IMR-90 (cell line): ENCODE measurements around the gene MTM1. TPM values are rescaled to one million over a fixed set of nuclear protein-coding genes. Genes with fewer than 3 reads are reported as not detected.

Experiments used
- ATAC-seq: fragments of 200-7000 bp; cut with Tn5 transposase; 2 replicates; pipeline ENCODE4 v1.9.1; 2020; ENCODE audit warnings: low read depth, mild to moderate bottlenecking, moderate library complexity
- BruUV-seq: library from RNA; stranded (reverse); fragments of 400-500 nt; replicated peaks from 2 replicates; lab custom pipeline; 2021; lab: Mats Ljungman, UMichigan
- CTCF ChIA-PET: fragments of 300-600 bp; formaldehyde crosslinking; extraction: SDS; loops from one replicate; lab custom pipeline; 2021; ENCODE audit warnings: antibody characterized with exemption; lab: Yijun Ruan, JAX
- POLR2A ChIA-PET: fragments of 300-600 bp; sonication (Branson Sonifier 250); formaldehyde crosslinking; loops from one replicate; lab custom pipeline; 2022; ENCODE audit warnings: antibody characterized with exemption; ENCODE audit not compliant: unreplicated experiment; lab: Charles Lee
- DNase-seq: peaks from one replicate; pipeline ENCODE4 v3.0.0; 2013
- H2AFZ ChIP-seq: replicated peaks from 2 replicates; pipeline ENCODE3; 2013; ENCODE audit warnings: low read length, mild to moderate bottlenecking; ENCODE audit not compliant: poor library complexity
- H2AK5ac ChIP-seq: 2 replicates; pipeline ENCODE4 v1.6.1; 2013; ENCODE audit warnings: low read depth, low read length, inconsistent platforms
- H2AK9ac ChIP-seq: replicated peaks from 2 replicates; pipeline ENCODE3; 2013; ENCODE audit warnings: mild to moderate bottlenecking, low read depth, low read length, moderate library complexity; ENCODE audit not compliant: poor library complexity
- H2BK120ac ChIP-seq: 2 replicates; pipeline ENCODE4 v1.6.1; 2013; ENCODE audit warnings: low read depth, low read length, inconsistent platforms
- H2BK15ac ChIP-seq: 3 replicates; pipeline ENCODE4 v1.6.1; 2013; ENCODE audit warnings: low read depth, low read length, inconsistent platforms
- H2BK20ac ChIP-seq: 2 replicates; pipeline ENCODE4 v1.6.1; 2013; ENCODE audit warnings: low read depth, mild to moderate bottlenecking, inconsistent platforms, low read length, moderate library complexity
- H2BK5ac ChIP-seq: 2 replicates; pipeline ENCODE4 v1.6.1; 2013; ENCODE audit warnings: mild to moderate bottlenecking, low read depth, low read length, inconsistent platforms; ENCODE audit not compliant: poor library complexity, severe bottlenecking
- H3K14ac ChIP-seq: replicated peaks from 2 replicates; pipeline ENCODE4 v1.6.1; 2013; ENCODE audit warnings: low read depth, low read length, inconsistent platforms
- H3K18ac ChIP-seq: 2 replicates; pipeline ENCODE4 v1.6.1; 2013; ENCODE audit warnings: low read depth, low read length, control low read depth
- H3K23ac ChIP-seq: 2 replicates; pipeline ENCODE4 v1.6.1; 2013; ENCODE audit warnings: low read depth, low read length, inconsistent platforms
- H3K27ac ChIP-seq: 2 replicates; pipeline ENCODE4 v1.5.1; 2013; ENCODE audit warnings: mild to moderate bottlenecking, control low read depth, low read length; ENCODE audit not compliant: insufficient read depth
- H3K27me3 ChIP-seq: 2 replicates; pipeline ENCODE4 v1.6.1; 2013; ENCODE audit warnings: low read length; ENCODE audit not compliant: control insufficient read depth, insufficient read depth
- H3K36me3 ChIP-seq: 2 replicates; pipeline ENCODE4 v1.6.1; 2013; ENCODE audit warnings: low read length, mixed read lengths; ENCODE audit not compliant: control insufficient read depth, insufficient read depth
- H3K4ac ChIP-seq: 2 replicates; pipeline ENCODE4 v1.6.1; 2013; ENCODE audit warnings: low read depth, low read length, inconsistent platforms
- H3K4me1 ChIP-seq: 2 replicates; pipeline ENCODE4 v1.6.1; 2013; ENCODE audit warnings: low read length, mixed read lengths; ENCODE audit not compliant: control insufficient read depth, insufficient read depth
- H3K4me2 ChIP-seq: 2 replicates; pipeline ENCODE4 v1.6.1; 2013; ENCODE audit warnings: low read depth, mild to moderate bottlenecking, control low read depth, low read length, moderate library complexity
- H3K4me3 ChIP-seq: 2 replicates; pipeline ENCODE4 v1.5.1; 2013; ENCODE audit warnings: low read depth, mild to moderate bottlenecking, control low read depth, low read length, moderate library complexity; ENCODE audit not compliant: insufficient read depth
- H3K56ac ChIP-seq: 2 replicates; pipeline ENCODE4 v1.6.1; 2013; ENCODE audit warnings: low read length, inconsistent platforms; ENCODE audit not compliant: insufficient read depth; ENCODE audit errors: extremely low read depth
- H3K79me1 ChIP-seq, 2 experiments: 2 replicates each; pipeline ENCODE4 v1.6.1; 2013; ENCODE audit warnings: low read length in 2 of 2, inconsistent platforms in 1 of 2, low read depth in 1 of 2
- H3K9ac ChIP-seq: 2 replicates; pipeline ENCODE4 v1.6.1; 2013; ENCODE audit warnings: low read depth, low read length, control low read depth
- H3K9me1 ChIP-seq: 2 replicates; pipeline ENCODE4 v1.6.1; 2013; ENCODE audit warnings: low read length, inconsistent platforms; ENCODE audit not compliant: insufficient read depth
- H3K9me3 ChIP-seq: 2 replicates; pipeline ENCODE4 v1.6.1; 2013; ENCODE audit warnings: low read length; ENCODE audit not compliant: control insufficient read depth, insufficient read depth
- H4K20me1 ChIP-seq: 2 replicates; pipeline ENCODE4 v1.6.1; 2013; ENCODE audit warnings: low read length, inconsistent platforms; ENCODE audit not compliant: insufficient read depth
- H4K5ac ChIP-seq: 2 replicates; pipeline ENCODE4 v1.6.1; 2013; ENCODE audit warnings: mild to moderate bottlenecking, low read depth, low read length, control low read depth
- H4K8ac ChIP-seq, 2 experiments: 2 replicates each; pipeline ENCODE4 v1.6.1; 2013; ENCODE audit warnings: low read depth in 2 of 2, low read length in 2 of 2, control low read depth in 1 of 2, inconsistent platforms in 1 of 2
- H4K91ac ChIP-seq: 2 replicates; pipeline ENCODE4 v1.6.1; 2013; ENCODE audit warnings: low read depth, low read length, inconsistent platforms; ENCODE audit not compliant: insufficient read depth
- BHLHE40 ChIP-seq: fragments of 150-350 bp; IDR thresholded peaks from 2 replicates; pipeline ENCODE4 v1.6.1; 2016; ENCODE audit warnings: mild to moderate bottlenecking, low read depth, low read length
- CEBPB ChIP-seq: IDR thresholded peaks from 2 replicates; pipeline ENCODE4 v1.6.1; 2012; ENCODE audit warnings: low read depth, low read length, improper control_type of control experiment
- CHD1 ChIP-seq: IDR thresholded peaks from 2 replicates; pipeline ENCODE4 v1.6.1; 2012; ENCODE audit warnings: low read depth, low read length, improper control_type of control experiment
- ELK1 ChIP-seq: fragments of 150-350 bp; IDR thresholded peaks from 2 replicates; pipeline ENCODE4 v1.6.1; 2016; ENCODE audit warnings: low read depth, mild to moderate bottlenecking, low read length, moderate library complexity, borderline replicate concordance
- FOS ChIP-seq: fragments of 150-350 bp; IDR thresholded peaks from 2 replicates; pipeline ENCODE4 v1.6.1; 2016; ENCODE audit warnings: low read depth, low read length
- MAFK ChIP-seq: IDR thresholded peaks from 2 replicates; pipeline ENCODE4 v1.6.1; 2012; ENCODE audit warnings: low read depth, low read length, improper control_type of control experiment
- MAZ ChIP-seq: IDR thresholded peaks from 2 replicates; pipeline ENCODE4 v1.6.1; 2012; ENCODE audit warnings: low read depth, mild to moderate bottlenecking, low read length, improper control_type of control experiment, moderate library complexity, borderline replicate concordance
- MXI1 ChIP-seq: IDR thresholded peaks from 2 replicates; pipeline ENCODE4 v1.6.1; 2012; ENCODE audit warnings: low read depth, mild to moderate bottlenecking, low read length, moderate library complexity, borderline replicate concordance
- NFE2L2 ChIP-seq: fragments of 150-350 bp; IDR thresholded peaks from 2 replicates; pipeline ENCODE4 v1.6.1; 2016; ENCODE audit warnings: low read depth, mild to moderate bottlenecking, low read length
- POLR2A ChIP-seq: IDR thresholded peaks from 2 replicates; pipeline ENCODE4 v1.6.1; 2012; ENCODE audit warnings: mild to moderate bottlenecking, low read depth, low read length
- RAD21 ChIP-seq: IDR thresholded peaks from 2 replicates; pipeline ENCODE4 v1.6.1; 2012; ENCODE audit warnings: low read length, improper control_type of control experiment
- RCOR1 ChIP-seq: IDR thresholded peaks from 2 replicates; pipeline ENCODE4 v1.6.1; 2012; ENCODE audit warnings: mild to moderate bottlenecking, low read length, improper control_type of control experiment; ENCODE audit not compliant: insufficient replicate concordance
- RFX5 ChIP-seq: IDR thresholded peaks from 2 replicates; pipeline ENCODE4 v1.8.0; 2012; ENCODE audit warnings: low read depth, mild to moderate bottlenecking, low read length, moderate library complexity
- SMC3 ChIP-seq: fragments of 150-350 bp; IDR thresholded peaks from 2 replicates; pipeline ENCODE4 v1.6.1; 2016; ENCODE audit warnings: low read depth, mild to moderate bottlenecking, antibody characterized with exemption, low read length, moderate library complexity
- USF2 ChIP-seq: fragments of 150-350 bp; IDR thresholded peaks from 2 replicates; pipeline ENCODE4 v1.6.1; 2017; ENCODE audit warnings: mild to moderate bottlenecking, antibody characterized with exemption, low read length, low read depth
- WGBS, 2 experiments: methylation state at CpG; one replicate each; pipeline versions ENCODE4 v1.1.5 to v1.1.7; 2013; ENCODE audit warnings: missing lambda C conversion rate in 2 of 2; ENCODE audit not compliant: insufficient read length in 1 of 2; ENCODE audit errors: extremely low coverage in 2 of 2; 5-methylcytosine and 5-hydroxymethylcytosine counted together
- dilution Hi-C: fragments of 300-500 bp; cut with HindIII; formaldehyde crosslinking; loops from one replicate; pipeline ENCODE4 v1.14.3; 2018; ENCODE audit warnings: low sequenced_read_pairs; ENCODE audit not compliant: unreplicated experiment
- in situ Hi-C: fragments of 300-500 bp; cut with MboI; formaldehyde crosslinking; loops from 3 replicates; pipeline ENCODE4 v1.14.3; 2019; ENCODE audit warnings: low sequenced_read_pairs, inconsistent platforms, mixed read lengths
- intact Hi-C: fragments of 100-400 bp; cut with micrococcal nuclease; formaldehyde crosslinking; loops from 2 replicates; pipeline ENCODE4 v1.10.0; 2022
- polyA plus RNA-seq, 3 experiments: library from polyadenylated mRNA; depleted of rRNA; stranded (reverse); fragments of >200 nt; gene quantifications; 2 replicates each; pipeline ENCODE4 v1.2.3, GENCODE V29; 2012; ENCODE audit warnings: low replicate concordance in 1 of 3
- total RNA-seq: library from RNA; depleted of rRNA; stranded (reverse); fragments of >200 nt; gene quantifications from 2 replicates; pipeline ENCODE4 v1.2.3, GENCODE V29; 2012
- TF ChIP-seq, protein P1 (sequence below): conservative IDR thresholded peaks from 2 replicates; pipeline ENCODE4 v1.5.1; 2012; ENCODE audit warnings: mild to moderate bottlenecking, low read depth, low read length, improper control_type of control experiment

Gene MTM1
- total and polyA plus RNA-seq, 2 of the 4 experiments (the other 2 are of a cell fraction) = 3.8 to 5.6 TPM

GRCh38 chrX:150719621-150720020, 151.2 kb downstream of the MTM1 start:
- Histone ChIP-seq H3K4me3 (no peak overlapping the region), H2AK9ac (no peak overlapping the region), H3K23ac (no peak overlapping the region), H2AK5ac (no peak overlapping the region), H2BK20ac (no peak overlapping the region), H3K4me2 (no peak overlapping the region), H3K27ac (no peak overlapping the region), H3K4me1 (0 out of 2 replicates have a peak, but pooled peaks cover 2% of the 10 kb centered on the region), H4K8ac (no peak overlapping the region), H3K18ac (no peak overlapping the region), H4K5ac (no peak overlapping the region), H3K79me1 (peaks cover 0 to 2% of the 10 kb centered on the region in 2 experiments; a peak in 1 of 4 replicates), H3K36me3 (no peaks in the 10 kb centered on the region), H4K91ac (no peak overlapping the region), H3K27me3 (no peaks in the 10 kb centered on the region), H2BK15ac (no peak overlapping the region), H2AFZ (no peak overlapping the region), H3K9me1 (no peaks in the 10 kb centered on the region), H3K56ac (no peak overlapping the region), H4K20me1 (no peaks in the 10 kb centered on the region), H2BK120ac (no peak overlapping the region), H3K4ac (no peak overlapping the region), H2BK5ac (no peak overlapping the region), H3K9ac (no peak overlapping the region), H3K9me3 (no peaks in the 10 kb centered on the region), H3K14ac (no peak overlapping the region)
- no TSS peak for BruUV-seq
- POLR2A ChIA-PET = no interaction called here
- intact Hi-C loops (loop anchor here (5.0 to 10.0 kb wide), 2 partner anchors 145 to 757 kb away; no protein-coding TSS in a partner anchor), dilution Hi-C loops (no loop called here), in situ Hi-C loops (loop anchor here (25.0 kb wide), 2 partner anchors 357 to 757 kb away; partner anchors contain the start of gene MAMLD1)
- ATAC-seq (no peak), DNase-seq (no peak)
- WGBS, 2 experiments = no CpG with 5 or more reads among the region's 4 CpGs
- CTCF ChIA-PET = no interaction called here
- no peak for TF ChIP-seq MAZ
- no peak for TF ChIP-seq CEBPB
- TF ChIP-seq POLR2A = no peak
- TF ChIP-seq ELK1 = no peak
- TF ChIP-seq BHLHE40 = no peak
- TF ChIP-seq SMC3 = no peak
- no peak for TF ChIP-seq USF2
- TF ChIP-seq RAD21 = no peak
- TF ChIP-seq FOS = no peak
- no peak for TF ChIP-seq MXI1
- TF ChIP-seq NFE2L2 = no peak
- TF ChIP-seq RCOR1 = no peak
- TF ChIP-seq CHD1 = no peak
- no peak for TF ChIP-seq RFX5
- TF ChIP-seq, protein P1, sequence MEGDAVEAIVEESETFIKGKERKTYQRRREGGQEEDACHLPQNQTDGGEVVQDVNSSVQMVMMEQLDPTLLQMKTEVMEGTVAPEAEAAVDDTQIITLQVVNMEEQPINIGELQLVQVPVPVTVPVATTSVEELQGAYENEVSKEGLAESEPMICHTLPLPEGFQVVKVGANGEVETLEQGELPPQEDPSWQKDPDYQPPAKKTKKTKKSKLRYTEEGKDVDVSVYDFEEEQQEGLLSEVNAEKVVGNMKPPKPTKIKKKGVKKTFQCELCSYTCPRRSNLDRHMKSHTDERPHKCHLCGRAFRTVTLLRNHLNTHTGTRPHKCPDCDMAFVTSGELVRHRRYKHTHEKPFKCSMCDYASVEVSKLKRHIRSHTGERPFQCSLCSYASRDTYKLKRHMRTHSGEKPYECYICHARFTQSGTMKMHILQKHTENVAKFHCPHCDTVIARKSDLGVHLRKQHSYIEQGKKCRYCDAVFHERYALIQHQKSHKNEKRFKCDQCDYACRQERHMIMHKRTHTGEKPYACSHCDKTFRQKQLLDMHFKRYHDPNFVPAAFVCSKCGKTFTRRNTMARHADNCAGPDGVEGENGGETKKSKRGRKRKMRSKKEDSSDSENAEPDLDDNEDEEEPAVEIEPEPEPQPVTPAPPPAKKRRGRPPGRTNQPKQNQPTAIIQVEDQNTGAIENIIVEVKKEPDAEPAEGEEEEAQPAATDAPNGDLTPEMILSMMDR = no peak
- TF ChIP-seq MAFK = no peak
